ENCODE results near the gene MYL5.

Gene MYL5

GRCh38 chr4:628821-629635 lies 45.3 kb upstream of the MYL5 start:
- ATAC-seq (ENCODE audit: insufficient read depth, low read depth), result no peak
- Histone ChIP-seq H2AFZ (ENCODE audit: low read depth, low read length) (no peak overlapping the region), H3K4me1 (ENCODE audit: insufficient read depth, low read length) (no peaks in the 10 kb centered on the region), H3K27me3 (ENCODE audit: insufficient read depth, low read length, poor library complexity) (no peaks in the 10 kb centered on the region), H3K9ac (ENCODE audit: low read depth, low read length) (no peak overlapping the region), H3K9me3 (ENCODE audit: insufficient read depth, low read length, severe bottlenecking) (peaks cover 16% of the 10 kb centered on the region), H3K4me2 (ENCODE audit: insufficient read depth, low read length) (no peak overlapping the region), H4K20me1 (ENCODE audit: insufficient read depth, low read length) (no peaks in the 10 kb centered on the region), H3K4me3 (ENCODE audit: low read depth in 1 of 2, low read length in 2 of 2) (no peak overlapping the region), H3K79me2 (ENCODE audit: insufficient read depth, low read length) (no peaks in the 10 kb centered on the region), H3K36me3 (ENCODE audit: insufficient read depth, low read length) (no peaks in the 10 kb centered on the region), H3K27ac (ENCODE audit: low read length) (no peak overlapping the region)
- no peak for DNase-seq
- no peak for TF ChIP-seq EZH2 (IDR thresholded peaks at IDR 0.05; ENCODE audit: borderline replicate concordance, low read depth, low read length, severe bottlenecking)
- TF ChIP-seq CTCF (IDR thresholded peaks at IDR 0.05; ENCODE audit: borderline replicate concordance, extremely low read depth, low read length, poor library complexity, severe bottlenecking), result no peak

GRCh38 chr4:629636-629914 lies 44.8 kb upstream of the MYL5 start:
- H3K4me2 ChIP-seq (ENCODE audit: insufficient read depth, low read length), result no peak overlapping the region
- H3K27ac ChIP-seq (ENCODE audit: low read length), result no peak overlapping the region
- no peaks in the 10 kb centered on the region for H4K20me1 ChIP-seq (ENCODE audit: insufficient read depth, low read length)
- H3K9ac ChIP-seq (ENCODE audit: low read depth, low read length), result no peak overlapping the region
- ATAC-seq (ENCODE audit: insufficient read depth, low read depth) (no peak), DNase-seq (no peak)
- no peak for TF ChIP-seq CTCF (IDR thresholded peaks at IDR 0.05; ENCODE audit: borderline replicate concordance, extremely low read depth, low read length, poor library complexity, severe bottlenecking)
- no peak overlapping the region for H3K4me3 ChIP-seq (ENCODE audit: low read depth in 1 of 2, low read length in 2 of 2)
- peaks cover 16% of the 10 kb centered on the region for H3K9me3 ChIP-seq (ENCODE audit: insufficient read depth, low read length, severe bottlenecking)
- H3K79me2 ChIP-seq (ENCODE audit: insufficient read depth, low read length), result no peaks in the 10 kb centered on the region
- H3K27me3 ChIP-seq (ENCODE audit: insufficient read depth, low read length, poor library complexity), result no peaks in the 10 kb centered on the region
- no peaks in the 10 kb centered on the region for H3K4me1 ChIP-seq (ENCODE audit: insufficient read depth, low read length)
- H3K36me3 ChIP-seq (ENCODE audit: insufficient read depth, low read length), result no peaks in the 10 kb centered on the region
- H2AFZ ChIP-seq (ENCODE audit: low read depth, low read length), result no peak overlapping the region

- Histone ChIP-seq H3K27me3 (ENCODE audit: insufficient read depth, low read length, poor library complexity) (no peaks in the 10 kb centered on the region), H3K9me3 (ENCODE audit: insufficient read depth, low read length, severe bottlenecking) (peaks cover 16% of the 10 kb centered on the region), H3K79me2 (ENCODE audit: insufficient read depth, low read length) (no peaks in the 10 kb centered on the region), H3K4me3 (ENCODE audit: low read depth in 1 of 2, low read length in 2 of 2) (no peak overlapping the region), H2AFZ (ENCODE audit: low read depth, low read length) (no peak overlapping the region), H3K9ac (ENCODE audit: low read depth, low read length) (no peak overlapping the region), H3K27ac (ENCODE audit: low read length) (no peak overlapping the region), H3K36me3 (ENCODE audit: insufficient read depth, low read length) (no peaks in the 10 kb centered on the region), H3K4me2 (ENCODE audit: insufficient read depth, low read length) (no peak overlapping the region), H3K4me1 (ENCODE audit: insufficient read depth, low read length) (no peaks in the 10 kb centered on the region), H4K20me1 (ENCODE audit: insufficient read depth, low read length) (no peaks in the 10 kb centered on the region)
- no peak for DNase-seq
- no peak for ATAC-seq (ENCODE audit: insufficient read depth, low read depth)
- TF ChIP-seq EZH2 (IDR thresholded peaks at IDR 0.05; ENCODE audit: borderline replicate concordance, low read depth, low read length, severe bottlenecking) (no peak), CTCF (IDR thresholded peaks at IDR 0.05; ENCODE audit: borderline replicate concordance, extremely low read depth, low read length, poor library complexity, severe bottlenecking) (no peak)
These were observed 44.3 kb upstream of the MYL5 start for GRCh38 chr4:629915-630641.
